ENCODE measurements around the gene PMM2.
"Not testable (repeated sequence)": the region's sequence is repeated elsewhere in the genome, so short reads cannot be mapped to it uniquely, and the experiment has no call there.

PMM2 gene

DNA sequence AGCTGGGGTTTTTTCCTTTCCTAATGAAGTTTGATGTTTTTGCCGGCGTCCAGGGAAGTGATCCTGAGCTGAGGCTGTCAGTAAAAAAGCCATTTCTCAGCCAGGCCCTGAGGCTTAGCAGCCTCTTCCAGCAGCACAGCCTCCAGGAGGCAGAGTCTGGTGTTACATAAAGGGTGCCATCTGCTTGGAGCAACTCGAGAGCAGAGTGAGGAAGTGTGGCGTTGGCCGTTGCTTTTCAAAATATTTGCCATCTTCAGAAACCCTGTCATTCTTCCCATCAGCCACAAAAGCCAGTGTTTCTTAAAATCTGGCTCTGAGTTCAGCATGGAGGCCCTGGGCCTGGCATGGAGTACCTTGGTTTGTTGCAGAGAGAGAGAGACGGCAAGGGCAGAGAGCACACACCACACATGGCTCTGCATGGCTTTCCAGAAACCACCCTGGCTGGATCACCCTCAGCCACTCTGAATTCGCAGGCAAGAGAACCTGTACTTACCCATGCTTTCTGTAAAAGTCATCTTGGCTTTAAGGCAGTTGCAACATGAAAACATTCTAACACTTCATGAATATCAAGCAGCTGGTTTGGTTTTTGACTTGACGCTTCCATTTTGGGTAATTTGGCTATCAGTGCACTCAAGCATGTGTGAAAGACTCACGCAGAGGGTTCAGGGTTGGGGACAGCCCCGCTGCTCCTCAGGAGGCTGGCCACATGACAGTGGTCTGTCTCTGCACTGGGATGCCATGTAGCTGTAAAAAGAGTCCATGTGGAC is 21.0 kb downstream of the PMM2 start:
- DNase-seq (ENCODE audit: low spot score), result no peak

DNA sequence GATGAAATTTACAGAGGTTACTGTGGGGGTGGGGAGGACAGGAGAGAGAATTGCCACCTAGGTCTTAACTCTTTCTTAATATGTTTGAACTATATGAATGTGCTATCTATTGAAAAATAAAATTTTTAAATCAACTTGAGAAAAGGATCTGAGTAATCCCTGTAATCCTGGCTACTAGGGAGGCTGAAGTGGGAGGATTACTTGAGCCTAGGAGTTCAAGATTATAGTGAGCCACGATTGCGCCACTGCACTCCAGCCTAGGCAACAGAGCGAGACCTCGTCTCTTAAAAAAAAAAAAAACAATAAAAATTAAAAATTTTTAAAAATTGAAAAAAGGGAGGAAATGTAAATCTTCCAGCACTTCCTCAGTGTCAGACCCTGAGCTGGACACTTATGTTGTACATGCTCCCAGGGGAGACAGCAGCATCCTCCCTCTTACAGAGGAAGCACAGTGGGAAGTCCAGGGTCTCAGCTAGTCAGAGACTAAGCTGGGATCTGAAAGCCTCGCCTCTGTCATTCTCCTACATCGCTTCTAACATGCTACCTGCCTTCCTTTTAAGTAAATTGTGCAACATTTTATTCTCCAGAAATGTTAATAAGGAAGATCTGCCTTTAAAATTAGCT is 21.9 kb downstream of the PMM2 start:
- no peak for DNase-seq (ENCODE audit: low spot score)

DNA sequence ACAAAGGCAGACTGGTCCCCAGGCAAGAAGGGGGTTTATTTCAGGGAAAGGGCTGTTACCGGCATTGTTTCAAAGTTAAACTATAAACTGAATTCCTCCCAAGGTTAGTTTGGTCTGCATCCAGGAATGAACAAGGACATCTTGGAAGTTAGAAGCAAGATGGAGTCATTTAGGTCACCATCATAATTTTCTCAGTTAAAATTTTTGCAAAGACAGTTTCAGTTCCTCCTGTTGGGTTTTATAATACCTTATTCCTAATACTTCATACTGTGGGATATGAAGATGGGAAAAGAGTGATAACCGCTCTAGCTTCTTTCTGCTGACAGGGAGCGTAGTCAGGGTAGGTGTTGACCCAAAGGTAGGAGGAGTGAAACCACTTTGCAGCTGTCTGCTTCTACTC is 24.8 kb downstream of the PMM2 start:
- no peak for DNase-seq (ENCODE audit: low spot score)

DNA sequence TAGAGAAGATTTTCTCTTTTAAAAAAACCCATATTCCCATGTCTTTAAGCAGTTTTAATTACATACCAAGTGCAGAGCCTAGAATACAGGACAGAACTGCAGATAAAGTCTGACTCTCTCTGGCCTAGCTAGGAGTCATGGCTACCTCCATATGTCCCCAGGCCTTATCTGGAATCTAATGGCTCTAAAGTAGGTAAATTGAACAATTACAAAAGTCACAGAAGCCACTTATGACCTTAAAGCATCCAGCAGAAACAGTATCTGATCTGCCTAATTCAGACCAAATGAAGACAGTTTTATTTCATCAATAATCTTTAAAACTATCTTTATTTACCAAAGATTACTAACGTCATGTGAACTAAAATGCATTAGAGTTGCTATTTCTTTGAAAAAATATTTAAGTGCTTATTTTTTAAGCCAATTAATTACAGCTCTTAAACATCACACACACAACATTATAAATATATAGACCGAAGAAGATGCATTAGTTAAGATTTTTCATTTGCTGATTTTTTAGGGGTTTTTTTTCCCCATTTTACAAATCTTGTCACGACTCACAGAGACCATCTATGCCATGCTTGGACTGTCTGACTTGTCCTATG is 28.7 kb downstream of the PMM2 start:
- DNase-seq (ENCODE audit: low spot score), result no peak

DNA sequence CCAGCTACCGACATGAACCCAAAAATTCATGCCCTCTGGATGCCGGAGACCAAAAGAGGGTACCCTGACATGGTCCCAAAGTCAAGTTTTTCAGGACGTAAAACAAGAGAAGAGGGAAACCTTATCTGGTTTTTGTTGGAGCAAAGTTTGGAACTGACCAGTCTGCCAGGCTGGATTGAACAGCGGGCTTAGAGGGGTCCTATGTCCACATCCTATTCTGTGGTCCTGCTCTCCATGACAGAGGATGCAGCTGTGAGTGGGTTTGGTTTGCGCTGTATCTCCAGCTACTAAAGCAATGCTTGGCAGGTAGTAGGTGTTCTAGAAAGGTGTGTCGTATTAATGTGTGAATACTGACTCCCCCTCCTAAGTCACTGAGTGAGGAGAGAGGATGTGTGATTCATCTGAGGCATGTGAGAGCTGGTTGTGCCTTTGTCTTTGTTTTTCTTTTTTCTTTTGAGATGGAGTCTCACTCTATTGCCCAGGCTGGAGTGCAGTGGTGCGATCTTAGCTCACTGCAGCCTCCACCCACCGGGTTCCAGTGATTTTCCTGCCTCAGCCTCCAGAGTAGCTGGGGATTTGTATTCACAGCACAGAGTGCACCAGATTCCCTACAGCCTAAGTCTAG is 31.0 kb downstream of the PMM2 start:
- DNase-seq (ENCODE audit: low spot score), result peak; percentile 74

DNA sequence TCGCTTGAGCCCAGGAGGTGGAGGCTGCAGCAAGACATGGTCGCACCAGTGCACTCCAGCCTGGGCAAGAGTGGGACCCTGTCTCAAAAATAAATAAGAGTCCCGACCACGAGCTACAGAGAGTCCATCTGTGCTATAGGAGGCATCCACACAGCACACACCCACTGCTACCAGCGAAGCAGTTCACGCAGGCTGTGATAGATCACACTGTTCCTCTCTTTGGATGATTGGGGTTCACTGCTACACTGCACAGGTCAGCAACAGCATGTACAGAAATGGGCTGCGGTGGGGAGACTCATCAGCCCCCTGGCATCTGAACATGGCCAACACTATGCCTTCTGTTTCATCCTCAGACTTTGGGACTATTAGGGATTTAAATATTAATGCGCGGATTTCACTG is 33.8 kb downstream of the PMM2 start:
- DNase-seq (ENCODE audit: low spot score), result no peak

DNA sequence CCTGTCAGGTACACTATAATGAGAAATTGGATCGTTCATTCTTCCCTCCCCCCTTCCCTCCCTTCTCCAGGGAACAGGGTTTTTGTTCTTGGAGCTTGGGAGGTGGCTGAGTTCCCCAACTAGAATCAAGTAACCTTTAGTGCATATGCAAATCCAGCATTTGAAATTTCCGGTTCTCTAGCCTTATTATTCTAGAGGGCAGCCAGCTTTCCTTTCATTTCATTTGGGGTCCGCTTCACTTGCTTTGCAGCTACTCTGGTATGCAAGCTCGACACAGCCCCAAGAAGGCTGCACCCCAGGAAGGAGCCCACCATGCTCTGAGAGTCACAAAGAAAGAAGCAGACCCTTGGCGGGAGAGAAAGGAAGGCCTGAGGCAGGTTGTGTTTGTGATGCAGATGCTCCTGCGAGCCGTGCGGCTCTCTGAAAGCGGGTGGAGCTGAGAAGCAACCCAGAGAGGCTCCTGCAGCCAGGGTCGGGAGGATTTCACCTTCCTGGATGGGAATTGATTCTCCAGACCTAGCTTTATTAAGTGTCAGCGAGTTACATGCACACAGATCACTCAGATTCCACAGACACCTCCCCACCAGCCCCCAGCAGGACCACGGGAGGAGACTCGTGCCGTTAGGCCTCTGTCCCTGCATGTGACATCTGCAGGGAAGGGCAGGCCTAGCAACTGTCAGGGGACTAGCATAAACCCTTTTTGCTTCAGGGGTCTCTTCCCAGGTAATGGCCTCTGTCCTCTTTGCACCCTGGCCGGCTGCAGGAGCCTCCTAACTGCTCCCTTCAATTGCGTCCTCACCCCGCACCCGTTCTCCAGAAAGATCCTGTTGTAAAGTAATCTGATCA is 34.5 kb downstream of the PMM2 start:
- no peak for DNase-seq (ENCODE audit: low spot score)

DNA sequence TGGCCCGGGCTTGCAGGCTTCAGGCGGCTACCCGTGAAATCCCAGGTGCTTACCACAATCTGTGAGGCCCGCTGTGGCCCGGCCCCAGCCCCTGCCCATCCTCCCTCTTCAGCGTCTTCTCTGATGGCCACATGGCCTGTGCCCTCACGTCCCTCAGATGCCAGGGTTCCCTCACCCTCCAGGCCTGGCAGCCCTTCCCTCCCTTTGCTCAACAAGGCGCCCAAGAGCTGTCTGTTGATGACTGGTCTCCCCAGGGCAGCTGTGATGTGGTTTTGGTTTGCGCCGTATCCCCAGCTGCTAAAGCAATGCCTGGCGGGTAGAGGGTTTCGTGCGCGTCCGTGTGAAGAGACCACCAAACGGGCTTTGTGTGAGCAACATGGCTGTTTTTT is 35.1 kb downstream of the PMM2 start:
- DNase-seq (ENCODE audit: low spot score), result no peak

DNA sequence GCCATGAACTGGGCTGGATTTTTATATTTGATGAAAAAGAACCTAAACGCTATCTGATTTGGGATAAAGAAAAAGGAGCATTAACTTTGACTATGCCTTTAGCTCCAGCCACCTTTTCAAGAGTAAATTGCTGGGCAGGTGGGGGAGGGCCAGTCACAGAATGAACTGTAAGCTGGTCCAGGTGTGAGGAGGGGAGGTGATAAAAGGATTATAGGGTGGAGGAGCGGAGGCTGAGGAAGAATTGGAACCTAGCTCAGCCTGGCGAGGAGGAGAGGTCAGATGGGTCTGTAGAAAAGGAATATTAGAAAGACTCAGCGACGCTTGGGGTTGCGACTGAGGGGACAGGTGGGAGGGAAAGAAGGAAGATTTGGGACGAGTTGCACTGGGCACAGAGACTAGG is 39.2 kb downstream of the PMM2 start:
- DNase-seq (ENCODE audit: low spot score), result not testable (repeated sequence)

DNA sequence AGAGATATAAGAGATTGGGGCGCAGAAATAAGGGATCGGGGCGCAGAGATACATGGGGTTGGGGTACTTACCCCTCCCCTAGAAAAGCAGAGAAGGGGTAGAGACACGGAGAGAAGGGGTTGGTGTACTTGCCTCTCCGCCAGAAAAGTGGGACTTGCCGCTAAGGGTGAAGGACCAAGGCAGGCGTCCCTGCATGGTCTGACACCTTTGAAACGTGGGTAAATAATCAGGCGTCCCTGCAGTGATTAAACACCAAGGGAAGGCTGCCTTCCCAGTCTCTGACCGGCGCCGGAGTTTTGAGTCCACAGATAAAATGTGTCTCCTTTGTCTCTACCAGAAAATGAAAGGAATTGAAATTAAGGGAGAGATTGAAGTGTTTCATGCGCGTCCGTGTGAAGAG is 40.0 kb downstream of the PMM2 start:
- DNase-seq (ENCODE audit: low spot score), result not testable (repeated sequence)

DNA sequence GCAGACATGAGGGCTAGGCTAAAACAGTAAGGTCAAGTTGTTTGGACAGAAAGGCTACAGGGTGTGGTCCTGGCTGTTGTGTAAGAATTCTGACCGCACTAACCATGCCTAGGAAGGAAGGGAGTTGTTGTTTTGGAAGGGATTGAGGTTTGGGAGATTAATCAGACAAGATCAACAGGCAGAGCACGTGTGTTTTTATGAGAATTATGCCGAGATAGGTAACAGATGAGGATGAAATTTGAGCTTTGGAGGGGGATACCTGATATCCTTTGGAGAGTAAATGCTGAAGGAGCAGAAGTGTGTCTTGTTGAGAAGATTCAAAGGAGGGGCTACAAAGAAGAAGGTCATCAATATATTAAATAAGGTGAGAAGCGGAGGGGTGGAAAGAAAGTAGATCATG is 44.4 kb downstream of the PMM2 start:
- not testable (repeated sequence) for DNase-seq (ENCODE audit: low spot score)

DNA sequence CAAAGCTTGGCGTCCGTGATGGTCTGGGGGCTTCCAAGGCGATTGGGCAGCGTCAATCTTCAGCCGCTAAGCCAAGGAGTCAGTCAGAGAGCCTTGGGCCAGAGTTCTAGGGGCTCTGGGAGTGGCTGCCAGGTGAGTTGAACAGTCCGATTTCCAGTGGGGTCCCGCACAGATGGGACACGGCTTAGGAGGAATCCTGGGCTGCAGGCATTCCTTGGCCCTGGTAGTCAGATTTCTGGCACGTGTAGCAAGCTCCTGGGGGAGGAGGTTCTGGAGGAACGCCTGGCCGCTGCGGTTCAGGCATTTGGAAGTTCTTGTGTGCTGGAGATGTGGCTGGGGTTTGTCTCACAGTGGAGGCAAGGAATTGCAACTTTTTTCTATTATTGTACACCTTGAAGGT is 45.7 kb downstream of the PMM2 start:
- not testable (repeated sequence) for DNase-seq (ENCODE audit: low spot score)

DNA sequence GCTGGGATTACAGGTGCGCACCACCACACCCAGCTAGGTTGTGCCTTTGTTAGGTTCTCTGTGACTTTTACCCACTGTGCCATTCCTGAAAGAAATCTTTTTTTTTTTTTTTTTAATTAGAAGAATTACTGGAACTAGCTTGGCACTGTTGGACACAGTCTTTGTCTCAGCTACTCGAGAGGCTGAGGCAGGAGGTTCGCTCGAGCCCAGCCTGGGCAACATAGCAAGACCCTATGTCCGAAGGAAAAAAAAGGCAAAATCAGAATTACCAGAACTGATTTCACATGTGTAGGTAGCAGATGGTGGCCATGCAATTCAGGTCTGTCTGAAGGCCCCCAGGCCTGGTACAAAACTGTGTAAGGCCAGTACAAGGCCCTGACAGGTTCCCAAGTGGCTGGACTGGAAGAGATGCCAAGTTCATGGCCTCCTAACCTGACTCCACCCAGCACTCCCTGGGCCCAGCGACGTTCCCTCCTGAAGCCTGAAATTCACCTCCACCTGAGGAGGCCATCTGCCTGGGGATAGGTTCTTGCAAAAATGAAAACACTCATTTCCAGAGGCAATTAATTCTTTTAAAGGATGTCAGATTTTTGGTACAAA is 48.2 kb downstream of the PMM2 start:
- no peak for DNase-seq (ENCODE audit: low spot score)

DNA sequence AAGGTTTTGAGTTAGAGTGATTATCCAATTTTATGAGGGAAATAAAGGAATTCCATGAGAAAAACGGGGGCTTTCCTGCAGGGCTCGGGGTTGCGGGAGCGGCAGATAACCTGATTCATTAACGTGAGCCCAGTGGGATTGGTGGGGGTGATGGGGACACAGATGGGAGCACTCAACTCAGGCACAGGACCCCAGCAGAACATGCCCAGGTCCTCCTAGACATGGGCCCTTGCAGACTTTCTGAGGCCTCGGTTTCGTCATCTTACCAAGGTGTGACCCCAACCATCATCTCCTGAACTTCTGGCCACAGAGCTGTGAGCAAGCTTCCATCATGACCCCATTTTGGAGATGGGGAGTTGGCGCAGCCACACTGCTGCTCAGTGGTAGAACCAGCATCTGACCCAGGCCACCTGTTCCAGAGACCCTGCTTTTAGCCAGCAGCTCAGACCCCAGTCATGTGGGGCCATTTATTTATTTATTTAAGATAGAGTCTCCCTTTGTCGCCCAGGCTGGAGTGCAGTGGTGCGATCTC is 48.8 kb downstream of the PMM2 start:
- no peak for DNase-seq (ENCODE audit: low spot score)

DNA sequence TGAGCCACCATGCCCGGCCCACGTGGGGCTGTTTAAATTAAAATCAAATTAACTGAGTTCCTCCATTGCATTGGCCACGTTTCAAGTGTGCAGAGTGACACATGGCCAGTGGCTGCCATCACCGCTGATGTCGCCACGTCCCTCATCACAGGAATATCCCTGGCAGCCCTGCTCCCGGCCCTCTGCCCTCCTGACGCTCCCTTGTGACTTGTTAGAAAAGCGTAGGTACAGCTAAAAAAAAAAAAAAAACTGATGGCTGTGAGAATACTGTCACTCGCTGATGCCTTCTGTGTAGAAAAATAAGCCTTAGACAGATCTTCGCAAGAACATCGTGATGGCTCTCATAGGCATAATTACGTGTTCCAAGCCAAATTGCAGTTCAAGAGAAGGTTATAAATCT is 49.5 kb downstream of the PMM2 start:
- DNase-seq (ENCODE audit: low spot score), result peak; percentile 54

DNA sequence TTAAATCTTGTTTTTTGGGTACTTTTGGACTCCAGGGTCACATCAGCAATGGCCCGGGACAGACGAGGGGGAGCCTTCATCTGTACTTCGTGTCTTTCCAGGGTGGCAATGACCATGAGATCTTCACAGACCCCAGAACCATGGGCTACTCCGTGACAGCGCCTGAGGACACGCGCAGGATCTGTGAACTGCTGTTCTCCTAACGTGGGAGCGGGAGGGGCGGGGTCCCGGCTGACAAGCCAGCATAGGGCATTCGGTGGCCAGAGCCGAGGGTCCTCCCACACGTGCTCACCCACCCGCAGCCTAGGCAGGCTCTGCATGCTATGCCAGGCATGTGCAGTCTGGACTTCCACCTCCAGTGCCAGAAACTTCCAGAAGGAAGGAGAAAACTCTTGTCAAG is 50.0 kb downstream of the PMM2 start:
- DNase-seq (ENCODE audit: low spot score), result no peak

DNA sequence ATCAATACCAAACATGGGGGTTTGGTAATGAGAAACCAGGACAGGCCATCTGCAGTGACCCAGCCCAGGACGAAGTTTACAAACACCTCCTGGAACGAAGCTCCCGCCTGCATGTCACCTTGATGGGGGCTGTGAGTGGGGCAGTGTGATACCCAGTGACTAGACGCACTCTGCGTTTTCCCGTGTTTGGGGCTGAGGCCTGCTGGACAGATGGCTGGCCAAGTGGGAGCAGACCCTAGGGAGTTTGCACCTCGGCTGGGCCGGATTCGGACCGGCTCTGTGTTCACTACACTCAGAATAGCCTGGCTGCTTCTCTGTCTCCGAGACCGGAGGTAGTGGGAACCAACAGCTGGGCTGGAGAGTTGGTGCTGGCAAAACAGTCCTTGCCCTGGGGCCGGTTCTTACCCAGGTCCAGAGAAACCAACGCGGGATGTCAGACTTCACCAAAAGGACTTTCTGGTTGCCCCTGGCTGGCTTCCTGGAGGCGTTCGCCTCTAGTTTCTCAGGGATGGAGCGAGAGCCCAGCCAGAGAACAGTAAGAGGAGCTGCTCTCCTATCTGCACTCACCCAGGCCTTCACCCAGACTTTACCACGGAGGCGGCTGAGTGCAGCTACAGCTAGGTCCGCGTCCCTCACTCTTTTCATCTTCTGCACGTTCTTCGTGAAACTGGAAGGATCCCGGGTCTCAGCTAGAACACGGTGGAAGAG is 50.7 kb downstream of the PMM2 start:
- DNase-seq (ENCODE audit: low spot score), result no peak

DNA sequence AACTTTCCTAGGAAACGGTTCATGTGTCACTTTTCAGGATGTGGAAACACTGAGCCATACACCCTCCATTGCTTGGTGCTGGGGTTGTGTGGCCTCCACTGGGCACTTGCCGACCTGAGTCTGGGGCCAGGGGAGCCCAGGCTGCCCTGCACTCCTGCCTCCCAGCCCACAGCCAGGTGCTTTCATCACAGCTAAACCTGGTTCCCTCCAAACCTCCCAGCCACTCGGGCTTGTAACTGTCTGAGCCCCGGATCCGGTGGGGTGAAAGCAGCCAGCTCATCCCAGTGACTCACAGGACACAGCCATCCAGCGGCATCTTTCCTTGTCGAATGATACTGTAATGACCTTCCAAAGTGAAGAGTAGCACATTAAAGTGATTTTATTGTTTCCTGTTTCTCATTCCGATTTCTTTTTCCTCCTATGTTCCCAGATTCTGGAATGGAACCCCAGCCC is 51.3 kb downstream of the PMM2 start:
- no peak for DNase-seq (ENCODE audit: low spot score)

DNA sequence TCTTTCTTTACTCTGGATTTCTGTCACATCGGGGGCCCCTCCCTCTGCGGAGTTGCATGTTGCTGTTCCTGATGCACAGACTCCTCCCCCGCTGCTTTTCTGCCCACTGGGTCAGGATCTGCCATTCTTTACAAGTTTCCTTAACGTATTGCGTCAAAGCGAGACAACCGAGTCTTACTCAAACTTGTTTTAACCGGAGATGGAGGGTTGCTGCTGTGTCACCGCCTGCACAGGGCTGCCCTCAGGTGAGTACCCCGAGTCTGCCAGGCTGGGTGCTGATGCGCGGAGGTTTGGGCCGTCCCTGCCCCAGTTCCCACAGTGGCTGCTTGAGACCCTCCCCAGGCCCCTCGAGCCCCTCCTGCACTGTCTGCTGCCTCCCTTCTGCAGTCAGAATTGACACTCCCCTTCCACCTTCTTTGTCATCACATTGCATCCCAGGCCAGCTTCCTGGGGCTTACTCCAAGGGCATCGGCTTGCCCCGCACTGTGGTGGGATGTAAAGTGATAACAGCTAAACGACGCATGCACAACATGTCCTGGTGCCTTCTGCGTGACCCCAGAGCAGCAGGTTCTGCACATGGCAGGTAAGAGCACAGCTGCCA is 51.9 kb downstream of the PMM2 start:
- peak; percentile 51 for DNase-seq (ENCODE audit: low spot score)

DNA sequence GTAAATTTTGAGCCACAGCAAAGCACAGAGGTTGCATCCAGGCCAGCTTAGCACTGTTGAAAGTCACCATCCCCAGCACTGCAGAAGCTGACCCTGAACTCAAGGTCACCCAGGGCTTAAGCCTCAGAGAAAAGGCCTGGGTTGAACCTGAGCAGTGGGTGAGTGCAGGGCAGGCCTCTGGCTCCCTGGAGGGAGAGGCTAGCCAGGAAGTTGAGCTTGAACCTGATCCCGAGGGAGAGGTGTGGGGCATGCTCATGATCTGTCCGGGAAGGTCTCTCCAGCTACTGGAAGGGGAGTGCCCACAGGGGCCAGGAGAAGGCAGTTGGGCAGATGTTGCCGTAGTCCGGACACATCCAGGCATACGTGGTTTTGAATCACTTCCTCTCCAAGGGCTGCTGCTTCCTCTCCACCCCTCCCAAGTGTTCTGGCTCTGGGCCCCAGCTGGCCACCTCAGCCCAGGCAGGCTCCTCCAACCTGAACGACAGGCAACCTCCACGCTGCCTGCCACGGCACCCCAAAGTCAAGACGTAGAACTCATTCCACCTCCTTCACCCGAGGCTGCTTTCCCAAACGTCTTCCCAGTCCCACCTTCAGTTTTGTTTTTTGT is 52.7 kb downstream of the PMM2 start:
- no peak for DNase-seq (ENCODE audit: low spot score)

All from putamen (tissue), 1 donor.